HG03159 (cell line): ENCODE measurements around the gene ADIPOR2.
"Not testable (repeated sequence)": the region's sequence is repeated elsewhere in the genome, so short reads cannot be mapped to it uniquely, and the experiment has no call there.

Experiments used
- ATAC-seq: cut with Tn5 transposase; IDR thresholded peaks from one replicate; pipeline ENCODE4 v1.9.1; 2021; ENCODE audit warnings: mild to moderate bottlenecking, moderate library complexity; ENCODE audit not compliant: unreplicated experiment

ADIPOR2 gene

GRCh38 chr12:1663440-1664132 is 27.3 kb upstream of the ADIPOR2 start:
- no peak for ATAC-seq

- no peak for ATAC-seq
These were observed 25.5 kb upstream of the ADIPOR2 start for GRCh38 chr12:1665366-1665765.

- ATAC-seq: no peak
These were observed 24.7 kb upstream of the ADIPOR2 start for GRCh38 chr12:1666215-1666614.

DNA sequence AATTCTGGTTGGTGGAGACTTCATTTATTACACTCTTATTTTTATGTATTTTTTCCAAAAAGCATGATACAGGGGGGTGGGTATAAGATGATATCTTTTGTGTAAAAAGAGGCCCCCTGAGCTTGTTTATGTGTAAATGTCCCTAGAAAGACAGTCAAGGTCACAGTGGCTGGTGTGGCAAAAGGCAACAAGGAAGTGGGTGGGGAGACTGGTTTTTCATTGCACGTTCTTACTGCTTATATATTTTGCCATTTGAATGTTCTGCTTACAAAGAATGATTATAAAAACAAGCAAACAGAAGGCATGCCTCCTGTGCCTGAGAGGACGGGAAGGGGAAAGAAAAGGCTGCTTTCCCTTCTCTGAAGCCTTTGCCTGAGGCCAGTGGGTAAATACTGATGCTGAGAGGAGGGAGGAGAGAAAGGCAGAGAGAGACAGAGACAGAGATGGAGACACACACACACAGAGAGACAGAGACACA is 24.1 kb upstream of the ADIPOR2 start:
- no peak for ATAC-seq

DNA sequence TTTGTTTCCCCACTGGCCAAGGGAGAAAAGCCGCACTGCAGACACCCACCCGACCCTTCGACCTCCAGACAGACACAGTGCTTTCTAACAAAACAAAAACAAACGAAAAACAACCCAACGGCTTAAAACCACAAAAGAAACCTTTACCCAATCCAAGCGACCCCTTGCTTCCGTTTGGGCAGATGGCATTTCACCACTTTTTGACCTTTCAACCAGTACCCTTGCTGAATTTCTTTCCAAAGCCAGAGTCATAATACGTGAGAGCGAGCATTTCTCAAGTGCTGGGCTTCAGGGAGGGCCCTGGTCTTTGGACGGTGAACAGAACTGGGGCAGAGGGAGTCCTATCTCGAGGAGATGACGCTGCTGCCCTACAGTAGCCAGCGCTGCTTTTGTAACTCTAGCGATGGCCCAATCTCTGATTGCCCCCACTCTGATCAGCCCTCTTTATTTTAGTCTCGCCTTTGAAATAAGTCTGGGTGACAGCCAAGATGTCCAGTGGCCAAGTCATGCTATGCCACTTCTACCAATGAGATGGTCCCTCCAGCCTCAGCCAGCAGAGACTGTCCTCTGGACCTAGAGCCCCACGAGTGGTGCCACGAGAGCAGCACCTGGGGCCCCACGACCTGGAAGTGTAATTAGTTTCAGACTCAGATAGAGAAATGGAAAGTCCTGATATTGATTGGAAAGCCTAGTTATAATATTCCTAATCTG is 21.9 kb upstream of the ADIPOR2 start:
- ATAC-seq: no peak

DNA sequence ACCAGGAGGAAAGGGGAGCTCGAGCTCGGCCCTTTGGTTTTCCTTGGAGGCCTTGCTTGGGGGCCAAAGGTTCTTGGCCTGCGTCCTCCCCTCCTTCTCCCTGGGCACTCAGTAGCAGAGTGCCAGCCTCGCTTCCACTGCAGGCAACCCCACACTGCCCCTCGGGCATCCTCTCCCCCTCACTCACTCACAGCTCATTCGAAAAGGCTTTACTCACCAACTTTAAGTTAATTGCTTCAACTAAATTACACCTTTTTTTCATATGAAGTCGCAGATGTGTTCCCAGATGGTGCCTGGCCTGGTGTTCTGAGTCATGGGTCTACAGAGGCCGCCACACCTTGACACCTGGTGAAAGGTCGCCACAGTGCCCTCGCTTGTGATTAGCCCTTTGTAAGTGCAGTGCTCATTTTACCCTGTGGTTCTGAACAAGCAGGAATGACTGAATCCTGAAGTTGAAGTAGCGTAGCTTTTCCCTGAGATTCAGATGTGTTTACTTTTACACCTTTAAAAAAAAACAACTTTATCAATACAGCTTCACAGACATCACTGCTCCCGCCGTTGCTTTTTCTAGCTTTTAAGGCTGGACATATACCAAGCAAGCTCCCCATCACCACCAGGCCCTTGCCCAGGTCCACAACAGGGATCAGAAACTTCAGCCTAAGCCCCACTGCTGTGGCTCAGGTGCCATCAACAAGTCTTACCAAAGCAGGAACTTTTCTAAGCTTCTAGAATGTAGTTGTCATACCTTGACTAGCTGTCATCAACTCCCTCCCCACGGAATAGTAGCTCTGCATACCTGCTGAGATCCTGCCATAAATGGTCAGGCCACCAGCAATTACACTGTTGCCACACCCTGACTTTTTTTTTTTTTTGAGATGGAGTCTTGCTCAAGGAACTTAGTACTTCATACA is 20.3 kb upstream of the ADIPOR2 start:
- no peak for ATAC-seq

- no peak for ATAC-seq
These were observed 14.8 kb upstream of the ADIPOR2 start for GRCh38 chr12:1676043-1676442.

GRCh38 chr12:1680804-1681492 is 9.9 kb upstream of the ADIPOR2 start:
- ATAC-seq: no peak

DNA sequence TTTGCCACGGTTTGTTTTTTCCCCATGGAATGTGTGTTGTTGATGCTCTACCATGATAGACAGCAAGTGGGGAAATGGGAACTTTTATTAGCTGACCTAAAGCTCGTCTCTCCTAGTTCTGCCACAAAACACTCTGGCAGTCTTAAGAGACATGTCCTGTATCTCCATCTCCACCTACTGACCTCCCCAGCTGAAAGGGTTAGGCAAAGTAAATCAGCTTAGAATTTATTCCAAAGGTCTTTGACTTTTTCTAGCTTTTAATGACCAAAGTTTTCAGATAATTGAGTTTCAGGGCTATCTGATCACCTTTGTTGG is 9.4 kb upstream of the ADIPOR2 start:
- no peak for ATAC-seq

DNA sequence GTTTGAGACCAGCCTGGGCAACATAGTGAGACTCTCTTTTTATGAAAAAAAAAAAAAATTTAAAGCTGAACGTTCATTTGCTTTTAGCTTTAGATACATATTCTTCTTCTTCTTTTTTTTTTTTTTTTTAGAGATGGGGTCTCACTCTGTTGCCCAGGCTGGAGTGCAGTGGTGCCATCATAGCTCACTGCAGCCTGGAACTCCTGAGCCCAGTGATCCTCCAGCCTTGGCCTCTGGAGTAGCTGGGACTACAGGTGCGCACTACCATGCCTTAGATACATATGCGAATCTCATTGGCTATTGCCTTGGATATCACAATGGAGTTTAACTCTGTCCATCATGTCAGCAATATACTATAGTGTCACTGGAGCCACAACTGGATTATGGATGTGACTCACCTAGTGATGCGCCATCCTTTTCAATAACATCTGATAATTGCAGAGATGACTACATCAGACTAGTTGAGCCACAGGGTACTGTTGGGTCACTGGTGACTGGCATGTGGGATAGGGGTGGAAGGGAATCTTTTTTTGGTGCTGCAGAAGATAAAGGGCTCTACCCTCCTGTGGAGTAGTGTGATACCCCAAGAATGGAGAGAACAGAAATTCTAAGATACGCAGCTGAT is 2.7 kb upstream of the ADIPOR2 start:
- ATAC-seq: no peak

- ATAC-seq: peak; percentile 42
These were observed 495 bp downstream of the ADIPOR2 start for GRCh38 chr12:1691123-1692007.

GRCh38 chr12:1692226-1692625 is 1.4 kb downstream of the ADIPOR2 start:
- ATAC-seq: no peak

- ATAC-seq: no peak
These were observed 2.2 kb downstream of the ADIPOR2 start for GRCh38 chr12:1692895-1693610.

DNA sequence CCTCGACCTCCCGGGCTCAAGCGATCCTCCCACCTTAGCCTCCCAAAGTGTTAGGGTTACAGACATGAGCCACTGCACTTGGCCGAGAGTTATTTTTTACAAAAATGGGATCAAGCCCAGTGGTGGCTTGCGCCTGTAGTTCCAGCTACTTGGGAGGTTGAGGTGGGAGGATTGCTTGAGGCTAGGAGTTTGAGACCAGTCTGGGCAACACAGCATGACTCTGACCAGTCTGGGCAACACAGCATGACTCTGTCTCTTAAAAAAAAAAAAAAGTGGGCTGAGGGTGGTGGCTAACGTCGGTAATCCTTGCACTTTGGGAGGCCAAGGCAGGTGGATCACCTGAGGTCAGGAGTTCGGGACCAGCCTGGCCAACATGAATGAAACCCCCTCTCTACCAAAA is 4.2 kb downstream of the ADIPOR2 start:
- not testable (repeated sequence) for ATAC-seq

- no peak for ATAC-seq
These were observed 5.2 kb downstream of the ADIPOR2 start for GRCh38 chr12:1695886-1696670.

GRCh38 chr12:1696800-1697199 is 5.9 kb downstream of the ADIPOR2 start:
- no peak for ATAC-seq

- ATAC-seq: no peak
These were observed 6.4 kb downstream of the ADIPOR2 start for GRCh38 chr12:1697271-1697670.

GRCh38 chr12:1698720-1699119 is 7.8 kb downstream of the ADIPOR2 start:
- ATAC-seq: no peak
